Spleen (tissue), 7 donors: Measurements from ENCODE around the gene TNFRSF12A.

ENCODE experiments used
- CTCF ChIP-seq, 11 experiments: fragments of 200-600 bp in 7 of 11; fragments of 450-650 bp in 4 of 11; sonication (generic) in 4 of 11; IDR thresholded peaks in 8 of 11; conservative IDR thresholded peaks in 3 of 11; 1 replicate in 7 of 11; 2 replicates in 4 of 11; pipeline versions ENCODE4 v1.4.0 to v1.8.0; 2016 to 2021; ENCODE audit warnings: antibody characterized with exemption in 11 of 11, inconsistent platforms in 4 of 11, mild to moderate bottlenecking in 1 of 11
- POLR2A ChIP-seq, 3 donors: fragments of 450-650 bp; IDR thresholded peaks; one replicate each; pipeline ENCODE4 v1.5.1; 2017; ENCODE audit warnings: antibody characterized with exemption in 3 of 3, mild to moderate bottlenecking in 1 of 3
- POLR2AphosphoS5 ChIP-seq, 3 donors: sonication (generic); formaldehyde crosslinking; IDR thresholded peaks; one replicate each; pipeline ENCODE4 v1.5.1; 2017; ENCODE audit warnings: antibody characterized with exemption in 3 of 3
- donor health status: DM: no; HTN: no; CAD: no; lungs with moderate emphysema.
- donor health status: DM: no; HTN: no; CAD: no.
- donor health status: DM: no; HTN: no; CAD: no.

GRCh38 chr16:3013491-3013951 is 6.6 kb upstream of the TNFRSF12A start:
- TF ChIP-seq CTCF (IDR thresholded peaks at IDR 0.05 in 8 of 11, conservative IDR thresholded peaks at IDR 0.05 in 3 of 11) (no peak), POLR2A (IDR thresholded peaks at IDR 0.05) (no peak), POLR2AphosphoS5 (IDR thresholded peaks at IDR 0.05) (no peak)
